H9 (cell line): ENCODE results near the gene MAP4K1. TPM values are rescaled to one million over a fixed set of nuclear protein-coding genes. Genes with fewer than 3 reads are reported as not detected.

ENCODE experiments used
- DNase-seq: peaks from one replicate; pipeline ENCODE4 v3.0.0-alpha.2; 2017
- H2AFZ ChIP-seq: one replicate; pipeline ENCODE4 v1.6.1; 2013; ENCODE audit warnings: mild to moderate bottlenecking, low read length, control low read depth, moderate library complexity
- H2AK5ac ChIP-seq: 2 replicates; pipeline ENCODE4 v1.6.1; 2013; ENCODE audit warnings: low read length, control low read depth, mixed read lengths; ENCODE audit not compliant: insufficient read length
- H2BK120ac ChIP-seq: one replicate; pipeline ENCODE4 v1.6.1; 2013; ENCODE audit warnings: low read depth, mild to moderate bottlenecking, low read length, control low read depth, inconsistent platforms; ENCODE audit not compliant: poor library complexity, severe bottlenecking
- H2BK12ac ChIP-seq: 2 replicates; pipeline ENCODE4 v1.6.1; 2013; ENCODE audit warnings: low read length, control low read depth, mixed read lengths, low read depth; ENCODE audit not compliant: insufficient read length
- H2BK15ac ChIP-seq: 2 replicates; pipeline ENCODE4 v1.6.1; 2013; ENCODE audit warnings: low read depth, low read length, control low read depth
- H2BK20ac ChIP-seq: one replicate; pipeline ENCODE4 v1.6.1; 2013; ENCODE audit warnings: low read depth, mild to moderate bottlenecking, low read length, control low read depth, inconsistent platforms; ENCODE audit not compliant: poor library complexity, severe bottlenecking
- H2BK5ac ChIP-seq: 2 replicates; pipeline ENCODE4 v1.6.1; 2013; ENCODE audit warnings: low read length, control low read depth, mixed read lengths; ENCODE audit not compliant: insufficient read length
- H3K14ac ChIP-seq: 2 replicates; pipeline ENCODE4 v1.6.1; 2013; ENCODE audit warnings: low read length, control low read depth; ENCODE audit not compliant: insufficient read depth
- H3K18ac ChIP-seq: 2 replicates; pipeline ENCODE4 v1.6.1; 2013; ENCODE audit warnings: low read depth, mild to moderate bottlenecking, mixed read lengths, low read length, control low read depth; ENCODE audit not compliant: insufficient read length
- H3K23ac ChIP-seq: 2 replicates; pipeline ENCODE4 v1.6.1; 2013; ENCODE audit warnings: low read length, control low read depth, mixed read lengths, low read depth; ENCODE audit not compliant: insufficient read length
- H3K23me2 ChIP-seq: 2 replicates; pipeline ENCODE4 v1.6.1; 2013; ENCODE audit warnings: low read depth, mild to moderate bottlenecking, mixed read lengths, low read length, control low read depth; ENCODE audit not compliant: insufficient read length, poor library complexity, severe bottlenecking
- H3K27ac ChIP-seq: 2 replicates; pipeline ENCODE4 v1.5.1; 2013; ENCODE audit warnings: low read length, control low read depth, mixed read lengths, low read depth; ENCODE audit not compliant: insufficient read length
- H3K27me3 ChIP-seq: 2 replicates; pipeline ENCODE4 v1.6.1; 2013; ENCODE audit warnings: low read length, control low read depth, inconsistent platforms; ENCODE audit not compliant: insufficient read depth
- H3K4ac ChIP-seq: 2 replicates; pipeline ENCODE4 v1.6.1; 2013; ENCODE audit warnings: low read depth, mild to moderate bottlenecking, control low read depth, inconsistent platforms, low read length, moderate library complexity
- H3K4me1 ChIP-seq: 2 replicates; pipeline ENCODE4 v1.6.1; 2013; ENCODE audit warnings: low read length, control low read depth, inconsistent platforms; ENCODE audit not compliant: insufficient read depth
- H3K4me2 ChIP-seq: 2 replicates; pipeline ENCODE4 v1.6.1; 2013; ENCODE audit warnings: low read length, control low read depth, mixed read lengths; ENCODE audit not compliant: insufficient read length, insufficient read depth
- H3K56ac ChIP-seq: 2 replicates; pipeline ENCODE4 v1.6.1; 2013; ENCODE audit warnings: low read depth, mild to moderate bottlenecking, mixed read lengths, low read length, control low read depth; ENCODE audit not compliant: insufficient read length
- H3K79me1 ChIP-seq: 2 replicates; pipeline ENCODE4 v1.6.1; 2013; ENCODE audit warnings: low read depth, mild to moderate bottlenecking, moderate library complexity, low read length, control low read depth, inconsistent platforms; ENCODE audit not compliant: insufficient read depth, poor library complexity, severe bottlenecking
- H3K79me2 ChIP-seq: 2 replicates; pipeline ENCODE4 v1.6.1; 2013; ENCODE audit warnings: low read length, control low read depth, inconsistent platforms; ENCODE audit not compliant: insufficient read depth
- H3K9ac ChIP-seq: 2 replicates; pipeline ENCODE4 v1.6.1; 2013; ENCODE audit warnings: low read length, control low read depth, mixed read lengths; ENCODE audit not compliant: insufficient read length; ENCODE audit errors: extremely low read depth
- H3K9me3 ChIP-seq: one replicate; pipeline ENCODE4 v1.6.1; 2013; ENCODE audit warnings: low read depth, low read length, inconsistent platforms; ENCODE audit not compliant: control insufficient read depth
- H3T11ph ChIP-seq: one replicate; pipeline ENCODE4 v1.6.1; 2013; ENCODE audit warnings: mild to moderate bottlenecking, low read length, control low read depth, inconsistent platforms
- H4K20me1 ChIP-seq: one replicate; pipeline ENCODE4 v1.6.1; 2013; ENCODE audit not compliant: control insufficient read depth, insufficient read length, insufficient read depth
- H4K5ac ChIP-seq: 2 replicates; pipeline ENCODE4 v1.6.1; 2013; ENCODE audit warnings: low read depth, mild to moderate bottlenecking, mixed read lengths, low read length, control low read depth; ENCODE audit not compliant: insufficient read length
- H4K8ac ChIP-seq: replicated peaks from 2 replicates; pipeline ENCODE4 v1.6.1; 2013; ENCODE audit warnings: low read length, control low read depth, mixed read lengths, low read depth; ENCODE audit not compliant: insufficient read length
- H4K91ac ChIP-seq: 2 replicates; pipeline ENCODE4 v1.6.1; 2013; ENCODE audit warnings: low read depth, mild to moderate bottlenecking, moderate library complexity, mixed read lengths, low read length, control low read depth; ENCODE audit not compliant: insufficient read length
- H3K27ac Mint-ChIP-seq, 3 experiments: 2 replicates in 2 of 3; 3 replicates in 1 of 3; pipeline ENCODE4 v1.8.0; 2020 to 2021; ENCODE audit warnings: mixed read lengths in 3 of 3, mild to moderate bottlenecking in 1 of 3, moderate library complexity in 1 of 3
- H3K27me3 Mint-ChIP-seq: 2 replicates; pipeline ENCODE4 v1.8.0; 2021; ENCODE audit warnings: low read depth, mild to moderate bottlenecking, moderate library complexity, mixed read lengths
- H3K36me3 Mint-ChIP-seq, 3 experiments: 2 replicates in 2 of 3; 3 replicates in 1 of 3; pipeline ENCODE4 v1.8.0; 2020 to 2021; ENCODE audit warnings: low read depth in 3 of 3, mixed read lengths in 3 of 3; ENCODE audit not compliant: insufficient read depth in 1 of 3
- H3K4me1 Mint-ChIP-seq, 2 experiments: 2 replicates each; pipeline ENCODE4 v1.8.0; 2020; ENCODE audit warnings: mixed read lengths in 2 of 2
- H3K4me3 Mint-ChIP-seq, 2 experiments: 2 replicates in 1 of 2; 3 replicates in 1 of 2; pipeline ENCODE4 v1.8.0; 2020 to 2021; ENCODE audit warnings: mild to moderate bottlenecking in 2 of 2, mixed read lengths in 2 of 2, moderate library complexity in 1 of 2
- H3K9me3 Mint-ChIP-seq, 2 experiments: 2 replicates in 1 of 2; 3 replicates in 1 of 2; pipeline ENCODE4 v1.8.0; 2020; ENCODE audit warnings: mild to moderate bottlenecking in 2 of 2, mixed read lengths in 2 of 2, moderate library complexity in 1 of 2
- WGBS: extraction: QIAGEN DNeasy Blood & Tissue Kit; methylation state at CpG from one replicate; pipeline ENCODE4 v1.1.7; 2013; ENCODE audit warnings: missing lambda C conversion rate, low lambda C conversion rate, mixed read lengths; ENCODE audit not compliant: insufficient read length; ENCODE audit errors: extremely low coverage; 5-methylcytosine and 5-hydroxymethylcytosine counted together
- total RNA-seq: library from RNA; stranded (reverse); gene quantifications from 2 replicates; pipeline ENCODE4 v1.2.1, GENCODE V29; 2021
- TF ChIP-seq, protein P1 (sequence below): fragments of 200-600 bp; sonication (generic); conservative IDR thresholded peaks from 3 replicates; pipeline ENCODE4 v1.8.0; 2021; ENCODE audit warnings: antibody characterized with exemption, mild to moderate bottlenecking

MAP4K1 gene
- total RNA-seq, 1 experiment from 2014 or later, result 31.1 TPM

DNA sequence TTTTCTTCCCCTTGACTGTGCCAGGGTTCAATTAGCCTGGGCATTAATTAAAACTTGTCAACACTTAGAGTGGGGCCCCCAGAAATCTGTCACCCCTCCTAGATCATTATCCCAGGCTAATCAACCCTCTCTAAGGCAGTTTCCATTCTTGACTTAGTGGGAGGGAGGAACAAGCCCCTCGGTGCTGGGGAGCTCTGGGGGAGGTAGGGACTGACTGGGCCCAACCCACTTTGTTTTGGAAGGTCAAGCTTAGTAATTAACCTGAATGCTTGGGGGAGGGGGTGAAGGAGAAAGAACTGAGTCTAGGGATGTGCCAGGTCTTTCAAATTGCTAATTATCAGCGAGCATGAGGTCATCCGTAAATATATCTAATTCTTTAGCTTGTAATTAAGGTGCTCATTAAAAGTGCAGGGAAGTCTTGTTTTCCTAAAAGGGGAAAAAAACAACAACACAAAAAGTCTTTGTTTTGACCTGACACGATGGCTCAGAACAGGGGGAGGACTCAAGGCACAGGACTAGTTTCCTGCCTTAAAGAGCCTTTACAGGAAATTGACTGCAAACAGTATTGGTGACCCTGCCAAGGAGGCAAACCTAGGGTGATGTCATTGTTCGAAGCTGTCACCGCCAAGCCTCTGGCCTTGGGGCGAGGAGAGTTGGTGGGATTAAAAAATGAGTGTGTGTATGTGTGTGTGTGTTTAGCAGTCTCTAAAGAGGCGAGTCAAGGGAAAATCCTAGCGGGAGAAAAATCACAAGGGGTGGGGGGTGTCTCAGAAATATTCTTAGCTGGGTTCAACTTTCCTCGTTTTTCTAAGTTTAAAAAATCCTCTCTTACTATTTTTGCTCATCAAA is 49.1 kb upstream of the MAP4K1 start:
- Histone ChIP-seq H2BK20ac (no peak overlapping the region), H3K27ac (peak overlapping the region; percentile 93), H3T11ph (peak overlapping the region; percentile 1), H2AK5ac (peak overlapping the region; percentile 24), H4K5ac (no peak overlapping the region), H2BK120ac (peak overlapping the region; percentile 62), H3K9me3 (no peaks in the 10 kb centered on the region), H4K8ac (no peak overlapping the region), H3K27me3 (no peaks in the 10 kb centered on the region), H3K9ac (peak overlapping the region; percentile 44), H3K56ac (no peak overlapping the region), H3K18ac (peak overlapping the region; percentile 85), H2BK5ac (peak overlapping the region; percentile 51), H3K4me1 (peaks cover 46% of the 10 kb centered on the region), H2AFZ (no peak overlapping the region), H3K4ac (peak overlapping the region; percentile 69; the same call in 1 of the 2 replicates), H3K4me2 (peak overlapping the region; percentile 7), H3K79me1 (peaks cover 4% of the 10 kb centered on the region), H4K91ac (peak overlapping the region; percentile 22), H2BK15ac (no peak overlapping the region), H3K23me2 (no peaks in the 10 kb centered on the region), H4K20me1 (no peaks in the 10 kb centered on the region), H3K23ac (no peak overlapping the region), H3K79me2 (peaks cover 40% of the 10 kb centered on the region; the same call in 1 of the 2 replicates), H2BK12ac (peak overlapping the region; percentile 47), H3K14ac (peak overlapping the region; percentile 94; the same call in 1 of the 2 replicates)
- Mint-ChIP-seq H3K27ac (peak overlapping the region; percentile 95 to 97 (median 96)), H3K4me3 (peak overlapping the region; percentile 9 to 69; a peak in 4 of 5 replicates), H3K27me3 (no peaks in the 10 kb centered on the region), H3K9me3 (no peaks in the 10 kb centered on the region; a peak in 1 of 5 replicates), H3K36me3 (peaks cover 9 to 16% (median 9%) of the 10 kb centered on the region in 3 experiments), H3K4me1 (peaks cover 94 to 95% of the 10 kb centered on the region in 2 experiments)
- DNase-seq, result no peak
- TF ChIP-seq, protein P1, sequence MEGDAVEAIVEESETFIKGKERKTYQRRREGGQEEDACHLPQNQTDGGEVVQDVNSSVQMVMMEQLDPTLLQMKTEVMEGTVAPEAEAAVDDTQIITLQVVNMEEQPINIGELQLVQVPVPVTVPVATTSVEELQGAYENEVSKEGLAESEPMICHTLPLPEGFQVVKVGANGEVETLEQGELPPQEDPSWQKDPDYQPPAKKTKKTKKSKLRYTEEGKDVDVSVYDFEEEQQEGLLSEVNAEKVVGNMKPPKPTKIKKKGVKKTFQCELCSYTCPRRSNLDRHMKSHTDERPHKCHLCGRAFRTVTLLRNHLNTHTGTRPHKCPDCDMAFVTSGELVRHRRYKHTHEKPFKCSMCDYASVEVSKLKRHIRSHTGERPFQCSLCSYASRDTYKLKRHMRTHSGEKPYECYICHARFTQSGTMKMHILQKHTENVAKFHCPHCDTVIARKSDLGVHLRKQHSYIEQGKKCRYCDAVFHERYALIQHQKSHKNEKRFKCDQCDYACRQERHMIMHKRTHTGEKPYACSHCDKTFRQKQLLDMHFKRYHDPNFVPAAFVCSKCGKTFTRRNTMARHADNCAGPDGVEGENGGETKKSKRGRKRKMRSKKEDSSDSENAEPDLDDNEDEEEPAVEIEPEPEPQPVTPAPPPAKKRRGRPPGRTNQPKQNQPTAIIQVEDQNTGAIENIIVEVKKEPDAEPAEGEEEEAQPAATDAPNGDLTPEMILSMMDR, result no peak
- no CpG with 5 or more reads among the region's 10 CpGs for WGBS
